ENCODE data around the gene CXCR1.
"Not testable (repeated sequence)": the region's sequence is repeated elsewhere in the genome, so short reads cannot be mapped to it uniquely, and the experiment has no call there.

Gene CXCR1

GRCh38 chr2:218166791-218167190 is at the start of gene CXCR1:
Gene CXCR1 (minus strand): TSS chr2:218166962. CDS start chr2:218165211, 1,751 bp downstream.
- DNase-seq (ENCODE audit: low read depth, low spot score): no peak

GRCh38 chr2:218216336-218216673 is 49.5 kb upstream of the CXCR1 start:
- no peak for DNase-seq (ENCODE audit: low read depth, low spot score)

- no peak for DNase-seq (ENCODE audit: low read depth, low spot score)
Observed at GRCh38 chr2:218214116-218214515, 47.4 kb upstream of the CXCR1 start.

GRCh38 chr2:218209078-218209477 is 42.3 kb upstream of the CXCR1 start:
- DNase-seq (ENCODE audit: low read depth, low spot score): no peak

- no peak for DNase-seq (ENCODE audit: low read depth, low spot score)
Observed at GRCh38 chr2:218202266-218202665, 35.5 kb upstream of the CXCR1 start.

- no peak for DNase-seq (ENCODE audit: low read depth, low spot score)
Observed at GRCh38 chr2:218196974-218197373, 30.2 kb upstream of the CXCR1 start.

- DNase-seq (ENCODE audit: low read depth, low spot score): no peak
Observed at GRCh38 chr2:218194880-218195279, 28.1 kb upstream of the CXCR1 start.

- DNase-seq (ENCODE audit: low read depth, low spot score): no peak
Observed at GRCh38 chr2:218193701-218194100, 26.9 kb upstream of the CXCR1 start.

GRCh38 chr2:218192902-218193430 is 26.2 kb upstream of the CXCR1 start:
- DNase-seq (ENCODE audit: low read depth, low spot score): no peak

GRCh38 chr2:218188528-218188927 is 21.8 kb upstream of the CXCR1 start:
- DNase-seq (ENCODE audit: low read depth, low spot score): no peak

GRCh38 chr2:218187296-218188015 is 20.7 kb upstream of the CXCR1 start:
- no peak for DNase-seq (ENCODE audit: low read depth, low spot score)

GRCh38 chr2:218186876-218187275 is 20.1 kb upstream of the CXCR1 start:
- no peak for DNase-seq (ENCODE audit: low read depth, low spot score)

GRCh38 chr2:218186355-218186766 is 19.6 kb upstream of the CXCR1 start:
- DNase-seq (ENCODE audit: low read depth, low spot score): no peak

GRCh38 chr2:218184331-218184730 is 17.6 kb upstream of the CXCR1 start:
- no peak for DNase-seq (ENCODE audit: low read depth, low spot score)

GRCh38 chr2:218180467-218181114 is 13.8 kb upstream of the CXCR1 start:
- no peak for DNase-seq (ENCODE audit: low read depth, low spot score)

- DNase-seq (ENCODE audit: low read depth, low spot score): no peak
Observed at GRCh38 chr2:218179782-218180181, 13.0 kb upstream of the CXCR1 start.

GRCh38 chr2:218172845-218173244 is 6.1 kb upstream of the CXCR1 start:
- DNase-seq (ENCODE audit: low read depth, low spot score): no peak

GRCh38 chr2:218171744-218172143 is 5.0 kb upstream of the CXCR1 start:
- not testable (repeated sequence) for DNase-seq (ENCODE audit: low read depth, low spot score)

- no peak for DNase-seq (ENCODE audit: low read depth, low spot score)
Observed at GRCh38 chr2:218169757-218170546, 3.2 kb upstream of the CXCR1 start.

GRCh38 chr2:218168635-218169462 is 2.1 kb upstream of the CXCR1 start:
- DNase-seq (ENCODE audit: low read depth, low spot score): no peak

- no peak for DNase-seq (ENCODE audit: low read depth, low spot score)
Observed at GRCh38 chr2:218168016-218168415, 1.3 kb upstream of the CXCR1 start.

All from brain pericyte (primary cell).